ENCODE measurements around the gene MOB3A. TPM values are rescaled to one million over a fixed set of nuclear protein-coding genes. Genes with fewer than 3 reads are reported as not detected.
"Not testable (repeated sequence)": the region's sequence is repeated elsewhere in the genome, so short reads cannot be mapped to it uniquely, and the experiment has no call there.

MOB3A gene
- total RNA-seq, 2 donors from 2014 or later, result 108 to 162 TPM

GRCh38 chr19:2037651-2038255, 58.4 kb downstream of the MOB3A start:
- peaks cover 15% of the 10 kb centered on the region for H3K4me1 Mint-ChIP-seq
- no peaks in the 10 kb centered on the region for H3K36me3 Mint-ChIP-seq (ENCODE audit: low read depth)
- H3K27ac Mint-ChIP-seq, result peak overlapping the region; percentile 84
- H3K9me3 ChIP-seq (ENCODE audit: control insufficient read depth, low read length, poor library complexity, severe bottlenecking), result no peaks in the 10 kb centered on the region
- no peaks in the 10 kb centered on the region for H3K27me3 Mint-ChIP-seq
- no peak overlapping the region for H3K4me3 Mint-ChIP-seq
- ATAC-seq (no peak), DNase-seq (no peak)

GRCh38 chr19:2036424-2036823, 59.7 kb downstream of the MOB3A start:
- no peaks in the 10 kb centered on the region for H3K9me3 ChIP-seq (ENCODE audit: control insufficient read depth, low read length, poor library complexity, severe bottlenecking)
- DNase-seq (no peak), ATAC-seq (no peak)
- H3K27me3 Mint-ChIP-seq, result no peaks in the 10 kb centered on the region
- peaks cover 19% of the 10 kb centered on the region for H3K4me1 Mint-ChIP-seq
- H3K27ac Mint-ChIP-seq, result no peak overlapping the region
- no peaks in the 10 kb centered on the region for H3K36me3 Mint-ChIP-seq (ENCODE audit: low read depth)
- H3K4me3 Mint-ChIP-seq, result no peak overlapping the region

GRCh38 chr19:2035590-2035991, 60.5 kb downstream of the MOB3A start:
- no peaks in the 10 kb centered on the region for H3K9me3 ChIP-seq (ENCODE audit: control insufficient read depth, low read length, poor library complexity, severe bottlenecking)
- no peak for DNase-seq
- Mint-ChIP-seq H3K27me3 (no peaks in the 10 kb centered on the region), H3K27ac (no peak overlapping the region), H3K4me3 (no peak overlapping the region), H3K36me3 (ENCODE audit: low read depth) (no peaks in the 10 kb centered on the region), H3K4me1 (peaks cover 19% of the 10 kb centered on the region)
- no peak for ATAC-seq

- Mint-ChIP-seq H3K27me3 (no peaks in the 10 kb centered on the region), H3K36me3 (ENCODE audit: low read depth) (no peaks in the 10 kb centered on the region), H3K4me3 (no peak overlapping the region), H3K4me1 (peaks cover 19% of the 10 kb centered on the region), H3K27ac (no peak overlapping the region)
- DNase-seq (peak; percentile 56 to 74 (median 63)), ATAC-seq (peak; percentile 79)
- H3K9me3 ChIP-seq (ENCODE audit: control insufficient read depth, low read length, poor library complexity, severe bottlenecking), result no peaks in the 10 kb centered on the region
These were observed 61.2 kb downstream of the MOB3A start for GRCh38 chr19:2034729-2035589.

GRCh38 chr19:2034253-2034652, 61.9 kb downstream of the MOB3A start:
- H3K4me3 Mint-ChIP-seq; H3K27me3 Mint-ChIP-seq; DNase-seq; H3K27ac Mint-ChIP-seq; H3K9me3 ChIP-seq (ENCODE audit: control insufficient read depth, low read length, poor library complexity, severe bottlenecking); ATAC-seq; H3K36me3 Mint-ChIP-seq (ENCODE audit: low read depth): not testable (repeated sequence)
- H3K4me1 Mint-ChIP-seq, result peaks cover 19% of the 10 kb centered on the region

GRCh38 chr19:2033825-2034159, 62.3 kb downstream of the MOB3A start:
- H3K36me3 Mint-ChIP-seq (ENCODE audit: low read depth), result no peaks in the 10 kb centered on the region
- H3K4me3 Mint-ChIP-seq, result no peak overlapping the region
- peaks cover 19% of the 10 kb centered on the region for H3K4me1 Mint-ChIP-seq
- H3K27ac Mint-ChIP-seq, result peak overlapping the region; percentile 95
- no peaks in the 10 kb centered on the region for H3K27me3 Mint-ChIP-seq
- DNase-seq (no peak), ATAC-seq (no peak)
- no peaks in the 10 kb centered on the region for H3K9me3 ChIP-seq (ENCODE audit: control insufficient read depth, low read length, poor library complexity, severe bottlenecking)

- H3K9me3 ChIP-seq (ENCODE audit: control insufficient read depth, low read length, poor library complexity, severe bottlenecking), result no peaks in the 10 kb centered on the region
- Mint-ChIP-seq H3K36me3 (ENCODE audit: low read depth) (no peaks in the 10 kb centered on the region), H3K27ac (peak overlapping the region; percentile 95), H3K4me1 (peaks cover 19% of the 10 kb centered on the region), H3K27me3 (no peaks in the 10 kb centered on the region), H3K4me3 (peak overlapping the region; percentile 52)
- DNase-seq (no peak), ATAC-seq (no peak)
These were observed 62.9 kb downstream of the MOB3A start for GRCh38 chr19:2033115-2033824.

GRCh38 chr19:2032296-2032941, 63.7 kb downstream of the MOB3A start:
- DNase-seq (peak in 2 of 3 donors; percentile 43), ATAC-seq (peak; percentile 55)
- peak overlapping the region; percentile 87 for H3K4me3 Mint-ChIP-seq
- H3K27me3 Mint-ChIP-seq, result no peaks in the 10 kb centered on the region
- H3K36me3 Mint-ChIP-seq (ENCODE audit: low read depth), result no peaks in the 10 kb centered on the region
- H3K27ac Mint-ChIP-seq, result peak overlapping the region; percentile 95
- H3K4me1 Mint-ChIP-seq, result peaks cover 19% of the 10 kb centered on the region
- no peaks in the 10 kb centered on the region for H3K9me3 ChIP-seq (ENCODE audit: control insufficient read depth, low read length, poor library complexity, severe bottlenecking)

GRCh38 chr19:2027361-2027760, 68.8 kb downstream of the MOB3A start:
- no peak for DNase-seq
- no peak for ATAC-seq
- no peak overlapping the region for H3K4me3 Mint-ChIP-seq
- no peaks in the 10 kb centered on the region for H3K9me3 ChIP-seq (ENCODE audit: control insufficient read depth, low read length, poor library complexity, severe bottlenecking)
- H3K27me3 Mint-ChIP-seq, result no peaks in the 10 kb centered on the region
- H3K36me3 Mint-ChIP-seq (ENCODE audit: low read depth), result no peaks in the 10 kb centered on the region
- H3K27ac Mint-ChIP-seq, result no peak overlapping the region
- H3K4me1 Mint-ChIP-seq, result peaks cover 10% of the 10 kb centered on the region

GRCh38 chr19:2026770-2027169, 69.4 kb downstream of the MOB3A start:
- no peak for ATAC-seq
- DNase-seq, result no peak
- Mint-ChIP-seq H3K27me3 (no peaks in the 10 kb centered on the region), H3K4me3 (no peak overlapping the region), H3K4me1 (peaks cover 7% of the 10 kb centered on the region), H3K36me3 (ENCODE audit: low read depth) (no peaks in the 10 kb centered on the region), H3K27ac (no peak overlapping the region)
- no peaks in the 10 kb centered on the region for H3K9me3 ChIP-seq (ENCODE audit: control insufficient read depth, low read length, poor library complexity, severe bottlenecking)

- Mint-ChIP-seq H3K27ac (no peak overlapping the region), H3K27me3 (no peaks in the 10 kb centered on the region), H3K4me1 (peaks cover 9% of the 10 kb centered on the region), H3K4me3 (no peak overlapping the region), H3K36me3 (ENCODE audit: low read depth) (no peaks in the 10 kb centered on the region)
- ATAC-seq (no peak), DNase-seq (no peak)
- H3K9me3 ChIP-seq (ENCODE audit: control insufficient read depth, low read length, poor library complexity, severe bottlenecking), result no peaks in the 10 kb centered on the region
These were observed 73.8 kb downstream of the MOB3A start for GRCh38 chr19:2022289-2022688.

- H3K4me3 Mint-ChIP-seq, result no peak overlapping the region
- H3K9me3 ChIP-seq (ENCODE audit: control insufficient read depth, low read length, poor library complexity, severe bottlenecking), result no peaks in the 10 kb centered on the region
- DNase-seq (no peak), ATAC-seq (no peak)
- H3K4me1 Mint-ChIP-seq, result peaks cover 9% of the 10 kb centered on the region
- H3K36me3 Mint-ChIP-seq (ENCODE audit: low read depth), result no peaks in the 10 kb centered on the region
- no peak overlapping the region for H3K27ac Mint-ChIP-seq
- H3K27me3 Mint-ChIP-seq, result no peaks in the 10 kb centered on the region
These were observed 74.5 kb downstream of the MOB3A start for GRCh38 chr19:2021453-2022140.
